C4-2B (cell line): ENCODE data around the gene TPRA1.

Experiments used
- H3K27ac ChIP-seq: fragments of 450-650 bp; 2 replicates; pipeline ENCODE4 v1.5.1; 2017
- ZFX ChIP-seq: fragments of 450-650 bp; IDR thresholded peaks from 2 replicates; pipeline ENCODE4 v1.6.1; 2017
- TF ChIP-seq, protein P1 (sequence below): fragments of 450-650 bp; conservative IDR thresholded peaks from 2 replicates; pipeline ENCODE4 v1.5.1; 2017; ENCODE audit warnings: mild to moderate bottlenecking

TPRA1 gene

DNA sequence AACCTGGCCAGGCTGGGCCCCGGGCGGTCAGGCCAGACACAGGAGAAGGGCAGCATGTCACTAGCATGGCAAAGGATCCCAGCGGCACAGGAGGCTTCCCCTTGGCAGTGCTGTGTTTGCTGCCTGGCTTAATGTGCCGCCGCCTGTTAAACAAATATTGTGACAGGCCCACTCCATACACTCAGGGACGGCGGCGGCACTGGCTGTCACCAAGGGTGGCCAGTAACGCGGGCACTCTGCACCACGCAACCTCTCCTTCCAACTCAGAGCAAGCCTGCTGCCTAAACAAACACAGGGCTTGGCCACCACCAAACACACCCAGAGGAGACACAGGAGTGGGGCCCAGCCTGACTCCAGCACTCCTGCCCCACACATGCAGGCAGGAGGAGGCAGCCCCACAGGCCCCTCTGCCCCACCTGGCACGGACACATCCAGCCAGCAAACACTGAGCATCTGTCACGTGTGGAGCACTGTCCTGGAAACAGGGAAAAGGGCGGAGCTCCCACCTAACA is 48.0 kb downstream of the TPRA1 start:
- TF ChIP-seq ZFX = no peak
- TF ChIP-seq, protein P1, sequence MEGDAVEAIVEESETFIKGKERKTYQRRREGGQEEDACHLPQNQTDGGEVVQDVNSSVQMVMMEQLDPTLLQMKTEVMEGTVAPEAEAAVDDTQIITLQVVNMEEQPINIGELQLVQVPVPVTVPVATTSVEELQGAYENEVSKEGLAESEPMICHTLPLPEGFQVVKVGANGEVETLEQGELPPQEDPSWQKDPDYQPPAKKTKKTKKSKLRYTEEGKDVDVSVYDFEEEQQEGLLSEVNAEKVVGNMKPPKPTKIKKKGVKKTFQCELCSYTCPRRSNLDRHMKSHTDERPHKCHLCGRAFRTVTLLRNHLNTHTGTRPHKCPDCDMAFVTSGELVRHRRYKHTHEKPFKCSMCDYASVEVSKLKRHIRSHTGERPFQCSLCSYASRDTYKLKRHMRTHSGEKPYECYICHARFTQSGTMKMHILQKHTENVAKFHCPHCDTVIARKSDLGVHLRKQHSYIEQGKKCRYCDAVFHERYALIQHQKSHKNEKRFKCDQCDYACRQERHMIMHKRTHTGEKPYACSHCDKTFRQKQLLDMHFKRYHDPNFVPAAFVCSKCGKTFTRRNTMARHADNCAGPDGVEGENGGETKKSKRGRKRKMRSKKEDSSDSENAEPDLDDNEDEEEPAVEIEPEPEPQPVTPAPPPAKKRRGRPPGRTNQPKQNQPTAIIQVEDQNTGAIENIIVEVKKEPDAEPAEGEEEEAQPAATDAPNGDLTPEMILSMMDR = no peak
- peak overlapping the region; percentile 37 for H3K27ac ChIP-seq

GRCh38 chr3:127541320-127541719 is 49.2 kb downstream of the TPRA1 start:
- TF ChIP-seq, protein P1 = no peak
- no peak for TF ChIP-seq ZFX
- no peak overlapping the region; the same call in 1 of the 2 replicates for H3K27ac ChIP-seq

GRCh38 chr3:127539366-127540060 is 51.0 kb downstream of the TPRA1 start:
- TF ChIP-seq, protein P1 = no peak
- no peak for TF ChIP-seq ZFX
- no peak overlapping the region for H3K27ac ChIP-seq

DNA sequence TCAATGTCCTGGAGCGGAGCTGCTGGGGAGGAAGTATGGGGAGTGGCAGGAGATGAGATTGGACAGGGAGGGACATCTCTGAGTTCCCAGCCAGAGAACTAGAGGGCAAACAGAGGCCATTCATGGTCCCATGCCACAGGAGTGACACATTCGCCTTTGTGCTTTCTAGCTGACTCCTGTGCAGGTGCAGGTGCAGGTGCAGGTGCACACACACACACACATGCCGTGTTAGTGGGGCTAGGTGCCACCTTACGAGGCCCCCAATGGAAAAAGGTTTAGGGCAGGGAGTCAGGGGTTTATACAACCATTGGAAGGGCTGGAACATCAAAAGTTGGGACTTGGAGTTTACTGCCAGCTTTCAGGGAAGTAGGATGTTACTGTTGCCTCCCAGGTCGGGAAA is 52.0 kb downstream of the TPRA1 start:
- no peak overlapping the region for H3K27ac ChIP-seq
- TF ChIP-seq, protein P1 = no peak
- no peak for TF ChIP-seq ZFX

DNA sequence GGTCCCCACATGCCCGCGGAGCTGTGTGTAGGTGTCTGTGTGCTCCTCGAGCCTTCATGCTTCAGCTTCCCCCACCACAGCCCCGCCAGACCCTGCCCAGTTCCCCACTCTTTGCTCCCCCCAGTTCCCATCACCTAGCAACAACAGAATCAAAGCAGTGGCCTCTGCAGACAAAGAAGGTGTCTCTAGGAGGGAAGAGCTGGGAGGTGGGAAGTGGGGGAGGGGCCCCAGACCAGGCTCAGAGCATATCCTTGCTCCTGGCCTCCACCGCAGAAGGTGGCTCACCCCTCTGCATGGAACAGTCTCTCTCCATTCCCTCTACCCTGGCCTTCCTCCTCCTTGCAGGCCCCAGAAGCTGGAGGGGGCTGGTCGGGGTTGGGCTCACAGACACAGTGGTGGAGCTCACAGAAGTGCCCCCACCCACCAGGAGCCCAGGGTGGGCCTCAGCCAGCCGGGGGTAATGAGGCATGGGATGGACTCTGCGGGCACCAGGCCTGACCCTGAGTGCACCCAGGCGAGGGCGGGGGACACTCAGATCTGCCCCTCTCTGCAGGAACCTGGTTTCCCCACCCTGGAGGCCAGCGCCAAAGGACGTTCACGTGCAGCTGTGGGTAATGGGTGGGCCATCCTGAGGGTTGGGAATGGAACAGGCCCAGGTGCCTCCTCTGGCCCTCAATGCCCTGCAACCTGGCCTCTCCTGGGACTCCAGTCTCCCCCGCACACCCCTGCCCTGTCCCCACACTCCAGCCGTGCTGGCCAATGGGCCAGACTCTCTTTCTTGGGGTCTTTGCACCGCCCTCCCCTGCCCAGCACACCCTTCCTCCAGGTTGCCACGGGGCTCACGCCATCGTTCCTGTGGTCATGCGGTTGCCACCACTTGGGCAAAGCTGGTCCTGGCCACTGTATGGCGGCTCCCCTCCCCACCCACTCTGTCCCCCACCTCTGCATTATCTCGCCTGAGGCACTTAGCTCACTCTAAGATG is 53.4 kb downstream of the TPRA1 start:
- H3K27ac ChIP-seq = no peak overlapping the region
- TF ChIP-seq, protein P1 = no peak
- no peak for TF ChIP-seq ZFX

- no peak for TF ChIP-seq ZFX
- TF ChIP-seq, protein P1 = no peak
- no peak overlapping the region for H3K27ac ChIP-seq
Measured at GRCh38 chr3:127535901-127536829, 54.4 kb downstream of the TPRA1 start.
